Measurements from ENCODE around the gene TRPT1.

TRPT1 gene

GRCh38 chr11:64245401-64245796 lies 19.4 kb upstream of the TRPT1 start:
- DNase-seq (ENCODE audit: low spot score), result no peak

- no peak for DNase-seq (ENCODE audit: low spot score)
Measured at GRCh38 chr11:64244966-64245365, 19.0 kb upstream of the TRPT1 start.

- no peak for DNase-seq (ENCODE audit: low spot score)
Measured at GRCh38 chr11:64244107-64244506, 18.1 kb upstream of the TRPT1 start.

GRCh38 chr11:64243236-64243854 lies 17.4 kb upstream of the TRPT1 start:
- no peak for DNase-seq (ENCODE audit: low spot score)

- DNase-seq (ENCODE audit: low spot score), result peak; percentile 69
Measured at GRCh38 chr11:64241491-64242374, 15.7 kb upstream of the TRPT1 start.

- DNase-seq (ENCODE audit: low spot score), result peak; percentile 88
Measured at GRCh38 chr11:64241241-64241490, 15.2 kb upstream of the TRPT1 start.

- DNase-seq (ENCODE audit: low spot score), result peak; percentile 95
Measured at GRCh38 chr11:64240435-64241240, 14.7 kb upstream of the TRPT1 start, which contains the start of gene FKBP2. Gene FKBP2 (plus strand): TSS chr11:64241095. CDS start chr11:64242388, 1,293 bp downstream.

- DNase-seq (ENCODE audit: low spot score), result no peak
Measured at GRCh38 chr11:64239662-64240434, 13.9 kb upstream of the TRPT1 start.

GRCh38 chr11:64238999-64239398 lies 13.0 kb upstream of the TRPT1 start:
- no peak for DNase-seq (ENCODE audit: low spot score)

GRCh38 chr11:64238076-64238475 lies 12.1 kb upstream of the TRPT1 start:
- DNase-seq (ENCODE audit: low spot score), result no peak

- no peak for DNase-seq (ENCODE audit: low spot score)
Measured at GRCh38 chr11:64237484-64237951, 11.5 kb upstream of the TRPT1 start.

- DNase-seq (ENCODE audit: low spot score), result no peak
Measured at GRCh38 chr11:64235437-64236161, 9.6 kb upstream of the TRPT1 start.

- DNase-seq (ENCODE audit: low spot score), result peak; percentile 68
Measured at GRCh38 chr11:64234647-64235379, 8.8 kb upstream of the TRPT1 start.

GRCh38 chr11:64233913-64234586 lies 8.1 kb upstream of the TRPT1 start, which contains the start of gene VEGFB:
Gene VEGFB (plus strand): TSS chr11:64234584. CDS start chr11:64234834, 250 bp downstream.
- DNase-seq (ENCODE audit: low spot score), result peak; percentile 71

GRCh38 chr11:64232967-64233315 lies 7.0 kb upstream of the TRPT1 start:
- no peak for DNase-seq (ENCODE audit: low spot score)

GRCh38 chr11:64232182-64232966 lies 6.4 kb upstream of the TRPT1 start:
- no peak for DNase-seq (ENCODE audit: low spot score)

GRCh38 chr11:64231546-64231945 lies 5.6 kb upstream of the TRPT1 start:
- no peak for DNase-seq (ENCODE audit: low spot score)

- DNase-seq (ENCODE audit: low spot score), result no peak
Measured at GRCh38 chr11:64230985-64231365, 5.0 kb upstream of the TRPT1 start.
